Measurements from ENCODE around the gene FARP1.

FARP1 gene

DNA sequence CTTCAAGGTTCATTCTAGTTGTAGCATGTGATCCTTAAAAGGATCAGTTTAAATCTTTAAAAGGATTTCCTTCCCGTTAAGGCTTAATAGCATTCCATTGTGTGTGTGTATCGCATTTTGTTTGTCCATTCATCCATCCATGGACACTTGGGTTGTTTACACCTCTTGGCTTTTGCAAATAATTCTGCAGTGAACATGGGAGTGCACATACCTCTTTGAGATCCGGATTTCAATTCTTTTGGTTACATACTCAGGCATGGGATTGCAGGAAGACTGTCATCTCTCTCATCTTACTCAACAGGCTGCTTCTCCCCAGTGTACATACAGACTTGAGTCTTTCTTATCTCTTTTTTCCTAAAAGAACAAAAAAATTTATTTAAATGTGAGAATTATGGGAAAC is 32.9 kb downstream of the FARP1 start:
- Histone ChIP-seq H3K27me3 (ENCODE audit: insufficient read depth, low read length) (no peaks in the 10 kb centered on the region), H3K4ac (ENCODE audit: low read depth, low read length) (no peak overlapping the region), H3K4me2 (ENCODE audit: low read length) (no peak overlapping the region), H3K9ac (ENCODE audit: low read length) (no peak overlapping the region), H4K91ac (ENCODE audit: low read depth, low read length) (no peak overlapping the region), H3K36me3 (ENCODE audit: control insufficient read depth in 1 of 2, insufficient read depth in 2 of 2, low read length in 2 of 2) (peaks cover 7% of the 10 kb centered on the region in 2 experiments), H3K4me3 (ENCODE audit: low read depth, low read length) (no peak overlapping the region), H2BK12ac (ENCODE audit: low read length) (no peak overlapping the region), H3K18ac (ENCODE audit: low read length) (no peak overlapping the region), H4K8ac (ENCODE audit: low read depth, low read length) (no peak overlapping the region), H3K27ac (ENCODE audit: low read depth, low read length) (no peak overlapping the region), H4K12ac (ENCODE audit: low read depth, low read length) (no peak overlapping the region), H3K14ac (ENCODE audit: low read length) (no peak overlapping the region), H3K79me1 (ENCODE audit: low read length) (peaks cover 14% of the 10 kb centered on the region), H3K23ac (ENCODE audit: low read length) (no peak overlapping the region), H3K9me3 (ENCODE audit: insufficient read depth, low read depth, low read length) (peaks cover 4% of the 10 kb centered on the region), H2BK120ac (ENCODE audit: insufficient read depth, low read length, poor library complexity) (no peak overlapping the region), H2BK5ac (ENCODE audit: low read depth, low read length, poor library complexity) (no peak overlapping the region), H3K79me2 (ENCODE audit: control insufficient read depth, insufficient read depth, low read length, poor library complexity) (peaks cover 4% of the 10 kb centered on the region), H2AK5ac (ENCODE audit: low read length) (no peak overlapping the region), H2AFZ (ENCODE audit: insufficient read depth, low read length, poor library complexity) (no peak overlapping the region), H3K4me1 (ENCODE audit: control insufficient read depth in 1 of 2, insufficient read depth in 2 of 2, low read length in 2 of 2) (peaks cover 32 to 39% of the 10 kb centered on the region in 2 experiments)
- DNase-seq: no peak
- WGBS (ENCODE audit: extremely low coverage, insufficient coverage, insufficient read length): no CpG with 5 or more reads among the region's 3 CpGs

DNA sequence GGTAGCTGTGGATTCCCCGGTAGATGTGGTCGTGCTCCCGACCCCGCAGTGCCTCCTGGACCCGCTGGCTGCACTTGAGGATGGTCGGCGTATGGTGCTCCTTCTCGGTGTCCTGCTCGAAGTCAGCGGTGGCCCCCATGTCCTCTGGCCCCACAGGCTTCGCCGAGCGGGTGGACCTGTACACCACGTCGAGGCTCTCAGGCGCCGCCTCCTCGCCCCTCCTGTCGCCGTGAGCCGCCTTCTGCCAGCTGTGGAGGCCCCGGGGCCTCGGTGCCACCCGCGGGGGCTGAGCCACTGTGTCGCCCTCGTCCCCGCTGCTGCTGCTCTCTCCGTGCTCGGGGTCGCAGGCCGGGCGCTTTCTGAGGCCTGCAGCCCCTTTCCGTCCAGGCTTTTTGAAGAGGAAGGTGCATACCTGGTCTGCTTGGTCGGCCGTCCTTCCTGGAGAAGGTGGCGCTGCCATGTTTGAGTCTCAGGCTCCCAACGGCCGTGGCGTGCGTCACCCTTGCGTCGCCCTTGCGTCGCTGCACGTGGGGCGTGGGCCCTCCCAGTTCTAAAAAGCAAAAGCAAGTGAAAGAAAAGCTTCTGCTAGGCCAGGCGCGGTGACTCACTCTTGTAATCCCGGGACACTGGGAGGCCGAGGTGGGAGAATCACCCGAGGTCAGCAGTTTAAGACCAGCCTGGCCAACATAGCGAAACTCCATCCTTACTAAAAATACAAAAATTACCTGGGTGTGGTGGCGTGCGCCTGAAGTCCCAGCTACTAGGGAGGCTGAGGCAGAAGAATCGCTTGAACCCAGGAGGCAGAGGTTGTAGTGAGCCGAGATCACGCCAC is 34.1 kb downstream of the FARP1 start, which contains the start of gene RNF113B:
Gene RNF113B, minus strand, starts transcription at position 493 of the 832 bp plus-strand sequence. Its CDS starts 33 bp downstream, at position 460.
- no CpG with 5 or more reads among the region's 58 CpGs for WGBS (ENCODE audit: extremely low coverage, insufficient coverage, insufficient read length)
- Histone ChIP-seq H3K4me2 (ENCODE audit: low read length) (no peak within 1 kb of the TSS), H3K27me3 (ENCODE audit: insufficient read depth, low read length) (no peaks in the 10 kb centered on the region), H3K14ac (ENCODE audit: low read length) (peak within 1 kb of the TSS; percentile 3), H3K27ac (ENCODE audit: low read depth, low read length) (no peak within 1 kb of the TSS), H3K4ac (ENCODE audit: low read depth, low read length) (no peak within 1 kb of the TSS), H2BK5ac (ENCODE audit: low read depth, low read length, poor library complexity) (no peak within 1 kb of the TSS), H4K91ac (ENCODE audit: low read depth, low read length) (no peak within 1 kb of the TSS), H4K8ac (ENCODE audit: low read depth, low read length) (no peak within 1 kb of the TSS), H3K79me1 (ENCODE audit: low read length) (peaks cover 12% of the 10 kb centered on the region), H3K18ac (ENCODE audit: low read length) (peak within 1 kb of the TSS; percentile 15), H4K12ac (ENCODE audit: low read depth, low read length) (no peak within 1 kb of the TSS), H2AFZ (ENCODE audit: insufficient read depth, low read length, poor library complexity) (no peak within 1 kb of the TSS), H3K4me1 (ENCODE audit: control insufficient read depth in 1 of 2, insufficient read depth in 2 of 2, low read length in 2 of 2) (peaks cover 24 to 35% of the 10 kb centered on the region in 2 experiments), H3K9ac (ENCODE audit: low read length) (no peak within 1 kb of the TSS), H3K23ac (ENCODE audit: low read length) (no peak within 1 kb of the TSS), H3K4me3 (ENCODE audit: low read depth, low read length) (no peak within 1 kb of the TSS), H3K36me3 (ENCODE audit: control insufficient read depth in 1 of 2, insufficient read depth in 2 of 2, low read length in 2 of 2) (peaks cover 7% of the 10 kb centered on the region in 2 experiments), H2BK12ac (ENCODE audit: low read length) (no peak within 1 kb of the TSS), H3K79me2 (ENCODE audit: control insufficient read depth, insufficient read depth, low read length, poor library complexity) (peaks cover 3% of the 10 kb centered on the region), H2AK5ac (ENCODE audit: low read length) (no peak within 1 kb of the TSS), H2BK120ac (ENCODE audit: insufficient read depth, low read length, poor library complexity) (no peak within 1 kb of the TSS), H3K9me3 (ENCODE audit: insufficient read depth, low read depth, low read length) (peaks cover 4% of the 10 kb centered on the region)
- DNase-seq: no peak

DNA sequence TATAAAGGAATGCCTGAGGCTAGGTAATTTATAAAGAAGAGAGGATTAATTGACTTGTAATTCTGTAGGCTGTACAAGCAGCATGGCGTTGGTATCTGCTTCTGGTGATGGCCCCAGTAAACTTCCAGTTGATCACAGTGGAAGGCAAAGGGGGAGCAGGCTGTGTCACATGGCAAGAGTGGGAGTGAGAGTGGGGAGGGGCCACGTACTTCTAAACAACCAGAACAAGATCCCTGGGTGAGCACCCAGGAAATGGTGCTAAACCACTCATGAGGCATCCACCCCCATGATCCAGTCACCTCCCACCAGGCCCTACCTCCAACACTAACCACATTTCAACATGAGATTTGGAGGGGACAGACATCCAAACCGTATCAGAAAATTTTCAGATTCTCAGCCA is 37.2 kb downstream of the FARP1 start:
- H4K91ac ChIP-seq (ENCODE audit: low read depth, low read length): no peak overlapping the region
- peaks cover 2% of the 10 kb centered on the region for H3K79me2 ChIP-seq (ENCODE audit: control insufficient read depth, insufficient read depth, low read length, poor library complexity)
- no peak for DNase-seq
- no peak overlapping the region for H2BK12ac ChIP-seq (ENCODE audit: low read length)
- H2BK5ac ChIP-seq (ENCODE audit: low read depth, low read length, poor library complexity): no peak overlapping the region
- H3K4ac ChIP-seq (ENCODE audit: low read depth, low read length): no peak overlapping the region
- H3K14ac ChIP-seq (ENCODE audit: low read length): no peak overlapping the region
- H3K36me3 ChIP-seq (ENCODE audit: control insufficient read depth in 1 of 2, insufficient read depth in 2 of 2, low read length in 2 of 2): peaks cover 7% of the 10 kb centered on the region in 2 experiments
- H4K12ac ChIP-seq (ENCODE audit: low read depth, low read length): no peak overlapping the region
- whole genome bisulfite sequencing (ENCODE audit: extremely low coverage, insufficient coverage, insufficient read length): no CpG with 5 or more reads among the region's 3 CpGs
- peaks cover 15 to 17% of the 10 kb centered on the region in 2 experiments for H3K4me1 ChIP-seq (ENCODE audit: control insufficient read depth in 1 of 2, insufficient read depth in 2 of 2, low read length in 2 of 2)
- H2AK5ac ChIP-seq (ENCODE audit: low read length): no peak overlapping the region
- no peak overlapping the region for H2AFZ ChIP-seq (ENCODE audit: insufficient read depth, low read length, poor library complexity)
- no peak overlapping the region for H2BK120ac ChIP-seq (ENCODE audit: insufficient read depth, low read length, poor library complexity)
- no peak overlapping the region for H3K23ac ChIP-seq (ENCODE audit: low read length)
- H3K27me3 ChIP-seq (ENCODE audit: insufficient read depth, low read length): no peaks in the 10 kb centered on the region
- no peaks in the 10 kb centered on the region for H3K79me1 ChIP-seq (ENCODE audit: low read length)
- no peak overlapping the region for H3K27ac ChIP-seq (ENCODE audit: low read depth, low read length)
- no peak overlapping the region for H4K8ac ChIP-seq (ENCODE audit: low read depth, low read length)
- no peak overlapping the region for H3K4me2 ChIP-seq (ENCODE audit: low read length)
- H3K18ac ChIP-seq (ENCODE audit: low read length): no peak overlapping the region
- H3K9ac ChIP-seq (ENCODE audit: low read length): no peak overlapping the region
- H3K9me3 ChIP-seq (ENCODE audit: insufficient read depth, low read depth, low read length): peaks cover 4% of the 10 kb centered on the region
- no peak overlapping the region for H3K4me3 ChIP-seq (ENCODE audit: low read depth, low read length)

DNA sequence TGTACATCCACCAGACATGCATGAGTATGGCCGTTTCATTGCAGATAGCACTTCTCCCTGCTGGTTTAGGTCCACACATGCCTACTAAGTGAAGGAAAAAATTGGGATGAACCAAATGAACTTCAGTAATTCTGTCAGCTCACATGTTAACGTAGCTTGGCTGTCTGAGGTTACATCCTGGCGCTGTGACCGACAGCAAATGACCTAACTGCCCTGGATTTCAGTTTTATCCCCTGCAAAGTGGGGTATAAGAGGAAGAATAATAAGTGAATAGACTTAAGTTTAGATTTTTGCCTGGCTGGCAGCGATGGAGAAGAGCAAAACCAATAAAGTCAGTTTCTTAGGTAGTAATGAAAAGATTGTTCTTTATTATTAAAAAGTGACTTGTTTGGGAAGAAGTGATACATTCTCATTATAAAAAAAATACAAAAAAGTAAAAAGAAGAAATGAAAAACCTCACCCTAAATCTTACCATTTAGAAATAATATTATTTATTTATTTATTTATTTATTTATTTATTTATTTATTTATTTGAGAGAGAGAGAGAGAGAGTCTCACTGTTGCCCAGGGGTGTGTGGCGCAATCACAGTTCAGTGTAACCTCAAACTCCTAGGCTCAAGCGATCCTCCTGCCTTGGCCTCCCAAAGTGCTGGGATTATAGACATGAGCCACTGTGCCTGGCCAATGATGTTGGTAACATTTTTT is 38.4 kb downstream of the FARP1 start:
- Histone ChIP-seq H2BK120ac (ENCODE audit: insufficient read depth, low read length, poor library complexity) (no peak overlapping the region), H3K4me2 (ENCODE audit: low read length) (no peak overlapping the region), H3K9ac (ENCODE audit: low read length) (no peak overlapping the region), H4K8ac (ENCODE audit: low read depth, low read length) (no peak overlapping the region), H3K14ac (ENCODE audit: low read length) (no peak overlapping the region), H3K23ac (ENCODE audit: low read length) (no peak overlapping the region), H3K27me3 (ENCODE audit: insufficient read depth, low read length) (no peaks in the 10 kb centered on the region), H3K36me3 (ENCODE audit: control insufficient read depth in 1 of 2, insufficient read depth in 2 of 2, low read length in 2 of 2) (peaks cover 7% of the 10 kb centered on the region in 2 experiments), H2BK5ac (ENCODE audit: low read depth, low read length, poor library complexity) (no peak overlapping the region), H3K79me1 (ENCODE audit: low read length) (no peaks in the 10 kb centered on the region), H3K27ac (ENCODE audit: low read depth, low read length) (no peak overlapping the region), H4K12ac (ENCODE audit: low read depth, low read length) (no peak overlapping the region), H3K4me1 (ENCODE audit: control insufficient read depth in 1 of 2, insufficient read depth in 2 of 2, low read length in 2 of 2) (peaks cover 12 to 13% of the 10 kb centered on the region in 2 experiments), H2AFZ (ENCODE audit: insufficient read depth, low read length, poor library complexity) (no peak overlapping the region), H3K4ac (ENCODE audit: low read depth, low read length) (no peak overlapping the region), H3K4me3 (ENCODE audit: low read depth, low read length) (no peak overlapping the region), H4K91ac (ENCODE audit: low read depth, low read length) (no peak overlapping the region), H3K18ac (ENCODE audit: low read length) (no peak overlapping the region), H3K79me2 (ENCODE audit: control insufficient read depth, insufficient read depth, low read length, poor library complexity) (peaks cover 2% of the 10 kb centered on the region), H3K9me3 (ENCODE audit: insufficient read depth, low read depth, low read length) (peaks cover 4% of the 10 kb centered on the region), H2BK12ac (ENCODE audit: low read length) (no peak overlapping the region), H2AK5ac (ENCODE audit: low read length) (no peak overlapping the region)
- no peak for DNase-seq
- no CpG with 5 or more reads among the region's 7 CpGs for WGBS (ENCODE audit: extremely low coverage, insufficient coverage, insufficient read length)

Measured in trophoblast cell (in vitro differentiated cells and primary cell).